GM19452 (cell line): ENCODE measurements around the gene USP5.

Source experiments
- ATAC-seq: cut with Tn5 transposase; IDR thresholded peaks from one replicate; pipeline ENCODE4 v1.9.1; 2021; ENCODE audit not compliant: unreplicated experiment

USP5 gene

DNA sequence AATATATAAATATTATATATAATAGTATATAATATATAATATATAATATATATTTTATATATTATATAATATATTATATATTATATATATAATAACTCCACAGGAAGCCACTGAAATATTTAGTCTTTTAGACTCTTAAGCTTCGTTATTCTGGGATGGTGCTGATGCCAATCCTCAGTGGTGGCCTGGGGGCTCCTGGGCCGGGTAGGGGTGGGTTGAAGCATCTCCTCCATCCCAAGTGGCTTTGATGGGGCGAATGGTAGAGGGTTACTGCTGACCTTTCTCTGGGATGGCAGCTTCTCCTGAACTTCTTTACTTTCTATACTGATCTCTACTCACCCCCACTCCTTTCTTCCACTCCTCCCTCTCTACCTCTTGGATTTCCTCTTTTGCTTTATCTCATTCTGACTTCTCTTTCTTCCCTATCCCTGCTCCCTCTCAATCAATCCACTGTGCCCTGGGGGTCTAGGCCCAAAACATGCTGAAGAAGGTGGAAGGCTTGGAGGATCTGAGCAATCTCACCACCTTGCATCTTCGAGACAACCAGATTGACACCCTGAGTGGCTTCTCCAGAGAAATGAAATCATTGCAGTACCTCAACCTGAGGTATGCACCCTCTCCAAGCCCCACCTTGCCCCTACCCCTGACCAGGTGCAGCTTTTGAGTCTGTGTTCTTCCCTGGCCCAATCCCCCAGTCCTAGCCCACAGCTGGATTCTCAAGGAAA, 57.6 kb downstream of the USP5 start:
- no peak for ATAC-seq

DNA sequence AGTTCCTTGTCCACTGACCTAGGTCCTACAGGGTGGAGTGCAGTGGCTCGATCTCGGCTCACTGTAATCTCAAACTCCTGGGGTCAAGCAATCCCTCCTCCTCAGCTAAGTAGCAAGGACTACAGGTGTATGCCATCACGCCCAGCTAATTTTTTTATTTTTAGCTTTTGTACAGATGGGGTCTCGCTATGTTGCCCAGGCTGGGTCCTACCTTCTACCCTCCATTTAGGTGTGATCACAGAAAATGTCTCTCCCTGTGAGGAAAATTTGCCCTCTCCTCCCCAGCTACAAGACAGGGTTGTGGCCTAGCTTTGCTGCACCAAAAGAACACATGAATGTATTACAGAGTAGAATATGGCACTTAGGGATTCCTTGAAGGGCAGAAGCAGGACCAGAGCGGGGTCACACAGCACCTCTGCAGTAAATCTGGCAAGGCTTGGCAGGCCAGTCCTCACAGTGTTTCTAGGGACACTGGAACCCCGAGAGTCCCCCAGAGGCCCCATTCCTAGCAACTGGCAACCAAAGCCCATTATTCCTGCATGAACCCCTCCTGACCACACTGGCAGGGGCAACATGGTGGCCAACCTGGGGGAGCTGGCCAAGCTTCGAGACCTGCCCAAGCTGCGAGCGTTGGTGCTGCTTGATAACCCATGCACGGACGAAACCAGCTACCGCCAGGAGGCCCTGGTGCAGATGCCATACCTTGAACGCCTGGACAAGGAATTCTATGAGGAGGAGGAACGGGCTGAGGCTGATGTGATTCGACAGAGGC, 60.4 kb downstream of the USP5 start:
- ATAC-seq = no peak

DNA sequence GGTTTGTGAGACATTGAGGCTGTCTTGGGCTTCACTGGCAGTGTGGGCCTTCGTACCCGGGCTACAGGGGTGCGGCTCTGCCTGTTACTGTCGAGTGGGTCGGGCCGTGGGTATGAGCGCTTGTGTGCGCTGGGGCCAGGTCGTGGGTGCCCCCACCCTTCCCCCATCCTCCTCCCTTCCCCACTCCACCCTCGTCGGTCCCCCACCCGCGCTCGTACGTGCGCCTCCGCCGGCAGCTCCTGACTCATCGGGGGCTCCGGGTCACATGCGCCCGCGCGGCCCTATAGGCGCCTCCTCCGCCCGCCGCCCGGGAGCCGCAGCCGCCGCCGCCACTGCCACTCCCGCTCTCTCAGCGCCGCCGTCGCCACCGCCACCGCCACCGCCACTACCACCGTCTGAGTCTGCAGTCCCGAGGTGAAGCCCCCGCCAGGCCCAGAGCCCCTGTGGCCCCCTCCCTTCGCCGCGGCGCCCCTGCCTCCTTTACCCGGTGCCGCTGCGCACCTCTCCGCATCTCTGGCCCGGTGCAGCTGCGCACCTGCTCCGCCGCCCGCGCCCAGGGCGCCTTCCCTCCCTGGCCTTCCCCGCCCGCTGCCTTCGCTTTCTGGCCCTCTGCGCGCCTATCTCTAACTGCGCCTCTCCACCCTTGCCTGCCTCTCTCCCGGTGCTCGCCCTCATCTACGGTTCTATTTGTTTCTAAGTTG, 62.4 kb downstream of the USP5 start, which contains the start of gene ENO2:
Gene ENO2, plus strand, starts transcription at position 335 of the 701 bp plus-strand sequence. CDS start 1,253 bp downstream, outside the sequence.
- peak; percentile 68 for ATAC-seq

DNA sequence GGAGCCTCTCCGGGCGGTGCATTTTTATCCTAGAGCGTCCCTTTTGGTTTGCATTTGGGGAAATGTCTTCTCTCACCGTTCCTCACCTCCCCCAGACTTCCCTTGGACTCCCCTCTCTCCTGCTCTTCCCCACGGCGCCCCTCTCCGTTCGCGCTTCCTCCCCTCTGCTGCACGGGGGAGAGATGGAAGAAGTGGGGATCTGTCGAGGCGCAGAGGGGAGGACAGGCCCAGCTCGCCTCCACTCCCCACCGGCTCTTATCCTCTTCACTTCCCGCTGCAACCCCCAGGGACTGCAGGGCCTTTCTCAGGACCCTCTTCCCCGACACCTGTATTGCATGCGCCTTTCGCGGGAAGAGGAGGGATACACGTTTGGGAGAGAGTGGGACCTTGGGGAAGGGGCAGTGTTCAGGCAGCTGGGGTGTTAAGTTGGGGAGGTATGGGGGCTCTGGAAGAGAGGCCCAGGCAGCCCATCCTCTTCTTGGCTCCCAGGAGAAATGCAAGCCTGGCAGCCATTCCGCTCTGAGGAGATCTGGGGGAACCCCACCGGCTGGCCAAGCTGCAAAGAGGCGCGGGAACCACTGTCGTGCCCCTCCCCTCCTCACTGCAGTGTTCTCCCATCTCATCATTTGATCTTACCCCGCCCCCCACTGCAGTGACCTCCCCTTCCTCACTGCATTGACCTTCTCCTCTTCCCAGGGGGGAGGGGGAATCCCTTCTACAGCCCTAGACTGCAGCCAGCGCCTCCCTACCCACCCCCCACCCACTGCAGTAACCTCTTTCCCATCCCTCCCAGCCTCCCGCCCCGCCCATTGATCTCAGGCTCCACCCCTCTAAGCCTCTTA, 63.2 kb downstream of the USP5 start:
- no peak for ATAC-seq

DNA sequence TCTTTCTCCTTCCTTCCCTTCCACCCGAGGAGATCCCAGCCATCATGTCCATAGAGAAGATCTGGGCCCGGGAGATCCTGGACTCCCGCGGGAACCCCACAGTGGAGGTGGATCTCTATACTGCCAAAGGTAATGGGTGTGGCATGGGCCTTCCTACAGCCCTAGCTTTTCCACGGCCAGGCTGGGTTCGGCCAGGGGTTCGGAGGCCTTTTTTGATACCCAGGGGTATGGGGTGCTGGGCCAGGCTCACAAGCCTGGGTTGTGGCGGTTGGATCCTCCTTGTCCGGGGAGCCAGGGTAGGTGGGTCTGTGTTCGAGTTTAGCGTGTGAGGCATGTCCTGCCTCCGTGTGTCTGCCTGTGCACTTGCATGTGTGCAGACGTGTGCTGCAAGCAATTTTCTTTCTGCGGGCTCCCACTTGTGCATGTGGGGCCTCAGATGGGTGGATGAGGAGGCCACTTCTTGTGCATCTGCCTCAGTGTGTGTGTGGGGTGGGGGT, 63.9 kb downstream of the USP5 start:
- ATAC-seq = no peak
